Inflammatory macrophage treated with lipopolysaccharide for 1 hour (primary cell): ENCODE data around the gene HSPB8.

Experiments used
- DNase-seq, 2 donors: peaks; one replicate each; pipeline ENCODE4 v3.0.0-alpha.2; 2020 to 2022

HSPB8 gene

DNA sequence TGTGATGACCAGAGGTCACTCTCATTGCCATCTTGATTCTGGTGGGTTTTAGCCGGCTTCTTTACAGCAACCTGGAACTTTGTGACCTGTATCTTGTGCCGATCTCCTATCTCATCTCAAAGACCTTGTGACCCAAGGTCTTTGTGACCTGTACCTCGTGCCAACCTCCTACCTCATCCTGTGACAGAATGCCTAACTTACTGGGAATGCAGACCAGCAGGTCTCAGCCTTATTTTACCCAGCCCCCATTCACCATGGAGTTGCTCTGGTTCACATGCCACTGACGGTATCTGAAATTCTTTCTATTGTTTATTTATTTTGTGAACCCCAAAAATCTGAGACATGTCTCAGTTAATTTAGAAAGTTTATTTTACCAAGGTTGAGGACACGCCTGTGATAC, 7.4 kb upstream of the HSPB8 start:
- no peak for DNase-seq

DNA sequence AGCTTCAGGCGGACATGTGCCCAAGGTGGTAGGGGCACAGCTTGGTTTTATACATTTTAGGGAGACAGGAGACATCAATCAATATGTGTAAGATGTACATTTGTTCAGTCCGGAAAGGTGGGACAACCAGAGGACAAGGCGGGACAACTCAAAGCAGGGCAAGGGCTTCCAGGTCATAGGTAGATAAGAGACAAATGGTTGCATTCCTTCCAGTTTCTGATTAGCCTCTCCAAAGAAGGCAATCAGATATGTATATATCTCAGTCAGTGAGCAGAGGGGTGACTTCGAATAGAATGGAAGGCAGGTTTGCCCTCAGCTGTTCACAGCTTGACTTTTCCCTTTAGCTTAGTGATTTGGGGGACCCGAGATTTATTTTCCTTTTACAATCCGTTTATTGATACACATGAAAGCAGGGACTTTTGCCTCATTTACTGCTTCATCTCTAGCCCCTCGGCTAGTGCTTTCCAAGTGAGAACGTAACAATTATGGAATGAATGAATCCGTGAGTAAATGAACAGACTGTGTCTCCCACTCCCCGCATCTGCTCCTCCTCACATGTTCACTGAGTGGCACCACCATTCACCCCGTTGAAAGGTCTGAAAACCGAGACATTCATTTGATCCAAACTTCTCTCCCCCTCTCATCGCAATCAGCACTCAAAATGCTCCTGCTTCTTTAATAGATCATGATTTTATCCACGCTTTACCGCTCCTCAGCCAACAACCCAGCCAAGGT, 6.9 kb upstream of the HSPB8 start:
- DNase-seq, result no peak

DNA sequence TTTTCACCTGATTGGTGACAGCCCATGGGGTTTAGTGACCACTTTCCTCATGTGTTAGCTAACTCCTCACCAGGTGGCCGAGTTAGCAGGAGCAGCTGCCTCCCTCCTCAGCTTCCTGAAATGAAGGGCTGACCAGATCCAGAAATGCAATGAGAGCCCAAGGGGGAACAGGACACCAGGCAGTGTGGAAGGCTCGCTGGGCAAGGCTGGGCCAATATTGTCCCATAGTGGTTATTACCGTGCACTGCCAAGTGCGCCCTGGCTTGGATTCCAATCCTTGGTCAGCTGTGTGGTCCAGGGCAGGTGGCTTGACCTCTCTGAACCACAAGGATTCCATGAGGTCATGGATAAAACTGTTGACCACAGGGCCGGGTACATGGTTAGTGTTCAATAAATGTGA, 3.6 kb upstream of the HSPB8 start:
- DNase-seq, result no peak

DNA sequence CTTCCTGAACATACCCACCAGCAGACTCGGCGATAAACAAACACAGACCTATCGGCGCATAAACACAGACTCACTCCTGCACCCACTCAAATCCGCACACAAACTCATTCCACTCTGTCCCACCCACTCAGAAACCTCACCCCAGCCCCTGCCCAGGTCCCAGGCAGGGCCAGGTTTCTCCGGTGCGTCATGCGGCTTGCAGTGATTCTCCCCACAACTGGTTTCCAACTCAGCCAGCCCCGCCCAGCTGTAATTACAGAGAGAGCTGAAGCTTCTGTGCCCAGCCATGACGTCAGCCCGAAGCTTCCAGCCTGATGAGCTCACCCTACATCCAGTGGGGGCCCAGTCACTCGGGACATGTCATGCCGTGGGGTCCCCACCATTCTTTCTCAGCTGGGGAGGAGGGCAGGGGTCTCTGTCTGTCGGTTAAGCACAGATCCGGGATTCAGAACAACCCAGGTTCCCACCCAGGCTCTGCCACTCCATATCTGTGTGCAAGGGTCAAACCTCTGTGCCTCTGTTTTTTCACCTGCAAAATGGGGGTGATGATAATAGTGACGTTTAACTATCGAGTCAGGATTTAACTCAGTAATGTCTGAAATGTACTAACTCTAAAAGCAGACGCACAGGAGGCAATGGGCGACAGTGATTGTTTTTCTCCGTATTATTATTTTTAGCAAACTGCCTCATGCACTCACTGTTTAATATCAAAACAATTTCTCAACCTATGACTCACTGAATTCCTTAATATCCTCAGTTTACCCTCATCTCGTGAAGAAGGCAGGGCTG, 2.3 kb upstream of the HSPB8 start:
- no peak for DNase-seq

DNA sequence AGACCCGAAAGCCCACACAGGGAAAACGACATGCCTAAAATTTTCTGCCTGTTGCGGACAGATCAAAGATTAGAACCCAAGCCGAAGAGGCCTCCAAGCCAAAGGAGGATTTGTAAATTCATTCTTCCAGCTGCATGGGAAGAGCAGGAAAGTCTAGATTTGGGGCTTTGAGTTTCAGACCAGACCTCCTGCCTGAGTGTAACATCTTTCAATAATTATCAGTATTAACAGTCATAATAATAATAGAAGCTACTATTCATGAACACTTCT, 1.7 kb upstream of the HSPB8 start:
- DNase-seq, result no peak

DNA sequence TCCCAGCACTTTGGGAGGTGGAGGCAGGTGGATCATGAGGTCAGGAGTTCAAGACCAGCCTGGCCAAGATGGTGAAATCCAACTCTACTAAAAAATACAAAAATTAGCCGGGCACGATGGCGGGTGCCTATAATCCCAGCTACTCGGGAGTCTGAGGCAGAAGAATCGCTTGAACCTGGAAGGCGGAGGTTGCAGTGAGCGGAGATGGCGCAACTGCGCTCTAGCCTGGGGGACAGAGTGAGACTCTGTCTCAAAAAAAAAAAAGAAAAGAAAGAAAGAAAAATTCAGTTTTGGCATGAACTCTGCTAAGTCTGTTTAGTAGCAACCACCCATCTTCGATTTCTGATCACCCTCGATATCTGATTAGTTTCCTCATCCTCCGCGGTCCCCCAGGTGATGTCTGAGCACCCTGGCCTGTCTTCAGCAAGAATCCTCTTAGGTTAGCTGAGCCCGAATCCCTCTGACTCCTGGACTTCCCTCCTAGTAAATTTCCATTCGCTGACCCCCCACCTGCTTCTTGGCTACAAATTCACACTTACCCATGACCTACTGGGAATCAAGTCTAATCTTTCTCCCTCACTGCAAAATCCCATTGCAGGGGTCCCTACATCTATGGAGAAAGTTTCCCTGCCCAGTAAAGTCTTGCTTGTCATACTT, 879 bp upstream of the HSPB8 start:
- no peak for DNase-seq

DNA sequence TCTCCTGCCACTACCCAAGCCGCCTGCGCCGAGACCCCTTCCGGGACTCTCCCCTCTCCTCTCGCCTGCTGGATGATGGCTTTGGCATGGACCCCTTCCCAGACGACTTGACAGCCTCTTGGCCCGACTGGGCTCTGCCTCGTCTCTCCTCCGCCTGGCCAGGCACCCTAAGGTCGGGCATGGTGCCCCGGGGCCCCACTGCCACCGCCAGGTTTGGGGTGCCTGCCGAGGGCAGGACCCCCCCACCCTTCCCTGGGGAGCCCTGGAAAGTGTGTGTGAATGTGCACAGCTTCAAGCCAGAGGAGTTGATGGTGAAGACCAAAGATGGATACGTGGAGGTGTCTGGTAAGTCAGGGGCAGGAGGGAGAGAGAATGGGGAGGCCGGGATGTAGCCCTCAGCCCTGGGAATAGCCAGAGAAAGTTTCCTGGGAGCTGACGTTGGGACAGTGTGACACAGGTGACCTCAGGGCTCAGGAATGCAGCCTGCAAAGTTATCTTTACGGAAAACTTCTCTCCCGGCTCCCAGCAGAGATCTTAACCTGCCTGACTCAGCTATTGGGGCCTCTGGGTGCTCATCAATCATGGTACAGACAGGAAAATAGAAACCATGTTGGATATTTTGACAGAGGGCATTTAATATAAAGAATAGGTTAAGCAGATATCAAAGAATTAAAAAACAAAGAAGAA, 747 bp downstream of the HSPB8 start:
- DNase-seq, result no peak

DNA sequence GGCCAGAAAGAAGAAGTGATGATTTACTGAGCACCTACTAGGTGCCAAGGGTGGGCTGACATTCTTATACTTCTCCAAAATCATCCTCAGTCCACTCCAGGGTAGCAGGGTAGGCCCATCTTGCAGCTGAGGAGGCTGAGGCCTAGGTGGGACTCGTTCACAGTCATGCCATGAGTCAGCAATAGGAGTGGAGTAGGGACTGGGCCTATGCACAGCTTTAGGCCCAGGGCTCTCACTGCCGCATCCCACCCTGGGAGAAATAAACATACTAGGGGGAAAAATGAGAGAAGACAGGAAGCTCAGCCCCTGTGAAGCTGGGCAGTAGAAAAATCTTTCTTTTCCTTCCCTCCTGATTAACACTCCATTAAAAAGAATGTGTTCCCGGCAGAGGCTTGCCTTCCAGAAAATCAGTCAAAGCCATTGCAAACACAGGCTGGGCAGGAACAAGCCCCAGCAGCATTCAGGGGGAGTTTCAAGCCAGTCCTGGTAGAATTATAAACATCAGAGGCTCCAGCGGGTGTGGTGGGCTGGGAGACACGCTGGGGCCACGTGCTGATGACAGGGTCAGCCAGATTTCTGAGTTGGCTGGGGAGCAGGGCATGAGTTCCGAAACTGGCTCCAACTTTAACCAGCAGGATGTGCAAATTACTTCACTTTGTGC, 1.8 kb downstream of the HSPB8 start:
- DNase-seq, result no peak

DNA sequence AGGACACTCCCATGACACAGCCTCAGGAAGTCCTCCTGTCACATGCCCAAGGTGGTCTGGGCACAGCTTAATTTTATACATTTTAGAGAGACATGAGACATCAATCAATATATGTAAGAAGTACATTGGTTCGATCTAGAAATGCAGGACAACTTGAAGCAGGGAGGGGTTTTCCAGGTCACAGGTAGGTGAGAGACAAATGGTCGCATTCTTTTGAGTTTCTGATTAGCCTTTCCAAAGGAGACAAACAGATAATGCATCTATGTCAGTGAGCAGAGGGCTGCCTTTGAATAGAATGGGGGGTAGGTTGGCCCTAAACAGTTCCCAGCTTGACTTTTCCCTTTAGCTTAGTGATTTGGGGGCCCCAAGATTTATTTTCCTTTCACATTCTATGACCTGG, 2.5 kb downstream of the HSPB8 start:
- DNase-seq, result no peak

DNA sequence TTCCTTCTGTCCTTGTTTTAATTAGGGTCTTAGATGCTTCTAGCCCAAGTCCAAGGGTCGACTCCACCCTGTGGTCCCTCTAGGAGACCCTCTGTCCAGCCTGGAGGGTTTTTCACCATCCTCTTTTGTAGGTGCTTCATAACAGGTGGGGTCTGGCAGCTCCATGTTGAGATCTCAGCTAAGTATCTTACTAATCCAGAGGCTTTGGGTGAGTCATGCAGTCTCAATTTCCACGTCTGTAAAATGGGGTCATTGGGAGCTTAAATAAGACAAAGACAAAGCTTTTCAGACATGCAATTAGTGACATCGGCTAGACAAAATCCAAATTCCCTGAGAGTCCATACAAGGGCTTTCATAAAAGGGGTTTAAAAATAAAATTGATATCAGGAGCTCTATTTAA, 3.2 kb downstream of the HSPB8 start:
- no peak for DNase-seq

DNA sequence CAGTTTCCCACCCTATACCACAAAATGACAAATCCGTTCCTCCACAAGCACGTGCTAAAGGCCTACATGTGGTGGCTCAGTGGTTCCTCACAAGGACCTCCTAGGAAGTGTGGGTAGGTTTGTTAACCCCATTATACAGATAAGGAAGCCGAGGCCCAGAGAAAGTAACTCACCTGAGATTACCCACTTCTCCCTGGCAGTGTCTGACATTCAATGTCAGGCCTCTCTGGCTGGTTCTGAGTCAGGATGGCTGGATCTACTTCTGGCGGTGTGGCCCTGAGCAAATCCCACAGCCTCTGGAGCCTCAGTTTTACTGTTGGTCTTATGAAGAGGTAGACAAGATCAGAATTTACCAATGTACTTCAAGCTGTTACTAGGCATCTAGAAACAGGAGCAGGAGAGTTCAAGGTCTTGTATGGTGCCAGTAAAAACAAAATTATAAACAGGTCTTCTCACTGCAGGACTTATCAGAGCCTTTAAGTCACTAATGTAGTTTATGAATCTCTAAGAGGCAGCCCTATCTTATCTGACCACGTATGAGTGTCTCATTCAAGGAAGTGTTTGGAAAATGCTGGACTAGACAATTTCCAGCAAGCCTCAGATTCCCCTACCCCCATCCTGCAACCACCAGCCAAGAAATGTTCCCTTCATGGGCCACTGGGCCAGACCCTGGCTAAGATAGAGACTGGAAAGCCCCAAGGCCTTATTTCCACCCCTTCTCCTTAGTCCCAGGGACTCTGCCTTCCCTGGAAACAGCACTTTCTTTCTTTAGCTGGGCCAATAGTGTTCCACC, 4.2 kb downstream of the HSPB8 start:
- no peak for DNase-seq

DNA sequence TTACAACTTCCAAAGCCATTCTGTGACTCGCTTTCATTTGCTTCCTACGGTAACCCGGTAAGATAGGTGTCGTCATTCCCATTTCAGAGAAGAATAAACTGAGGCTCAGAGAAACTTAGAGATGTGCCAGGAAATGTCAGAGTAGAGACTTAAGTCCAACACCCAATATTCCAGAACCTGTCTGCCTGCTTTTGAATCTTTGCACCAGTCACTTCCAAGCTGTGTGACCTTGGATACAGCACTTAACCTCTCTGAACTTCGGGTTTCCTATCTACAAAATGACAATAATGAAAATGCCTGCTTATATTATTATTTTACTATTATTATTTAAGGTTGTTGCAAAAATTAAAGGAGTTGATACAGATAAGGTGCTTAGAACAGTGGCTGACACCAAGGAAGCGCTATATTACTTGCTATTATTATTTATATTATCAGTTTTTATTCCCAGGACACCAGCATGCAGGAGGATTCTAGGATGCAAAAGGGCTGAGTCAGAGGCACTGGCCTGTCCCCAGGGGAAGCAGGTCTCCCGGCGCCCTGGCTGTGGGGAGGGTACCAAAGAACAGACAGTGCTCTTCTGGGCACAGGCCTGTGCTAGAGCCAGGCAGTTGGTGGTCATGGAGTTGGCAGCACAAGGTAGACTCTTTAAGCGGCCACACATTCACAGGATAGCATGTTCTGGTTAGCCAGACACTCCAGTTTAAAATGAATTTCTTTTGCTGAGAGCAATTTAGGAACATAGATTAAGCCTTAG, 5.4 kb downstream of the HSPB8 start:
- DNase-seq, result no peak

DNA sequence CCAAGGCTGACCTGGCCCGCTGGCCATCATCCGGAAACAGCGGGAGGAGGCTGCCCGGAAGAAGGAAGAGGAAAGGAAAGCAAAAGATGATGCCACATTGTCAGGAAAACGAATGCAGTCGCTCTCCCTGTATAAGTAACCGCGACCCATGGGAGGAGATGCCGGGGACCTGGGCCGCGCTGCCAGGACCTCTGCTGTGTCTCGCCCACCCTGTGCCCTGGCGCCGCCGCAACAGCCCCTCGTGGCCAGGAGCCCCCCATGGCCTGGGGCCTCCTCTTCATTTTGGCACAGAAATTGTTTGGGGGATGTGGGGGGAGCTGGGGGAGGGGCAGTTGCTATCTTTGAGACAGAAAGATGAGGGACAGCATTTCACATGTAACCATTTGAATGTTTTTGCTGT, 16.5 kb downstream of the HSPB8 start:
- no peak for DNase-seq

DNA sequence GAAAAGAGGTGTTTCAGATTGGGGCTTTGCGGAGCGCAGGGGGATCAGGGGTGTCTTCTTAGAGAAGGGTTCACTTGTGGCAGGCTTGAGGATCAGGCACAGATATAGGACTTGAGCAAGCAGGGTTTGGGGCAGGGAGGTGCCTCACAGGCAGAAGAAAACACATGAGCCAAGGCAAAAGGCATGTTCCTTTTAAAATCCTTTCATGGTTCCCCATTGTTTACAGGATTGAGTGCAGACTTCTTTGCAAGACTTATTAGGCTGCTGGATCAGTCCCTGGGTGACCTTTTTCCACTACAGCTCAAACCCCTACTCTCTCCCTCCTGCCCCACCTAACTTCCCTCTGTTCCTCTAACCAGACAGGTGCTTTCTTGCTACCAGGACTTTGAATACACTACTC, 19.7 kb downstream of the HSPB8 start:
- no peak for DNase-seq

DNA sequence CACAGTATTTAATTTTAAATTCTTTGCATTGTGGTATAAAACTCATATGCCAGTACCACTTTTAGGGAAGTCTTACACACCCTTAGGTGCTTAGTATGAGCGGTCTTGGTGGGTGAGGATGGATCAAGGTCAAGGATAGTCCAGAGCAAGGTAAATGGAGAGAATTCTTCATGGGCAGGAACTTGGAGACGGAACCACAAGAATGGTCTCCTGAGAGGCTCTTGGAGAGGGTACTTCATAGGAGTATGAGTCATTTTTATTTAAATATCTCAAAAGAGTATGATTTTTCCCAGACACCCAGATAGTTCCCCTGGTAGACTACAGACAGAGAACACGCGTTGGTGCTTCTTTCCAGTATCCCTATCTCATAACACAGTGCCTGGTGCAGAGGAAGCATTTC, 21.9 kb downstream of the HSPB8 start:
- DNase-seq, result no peak

DNA sequence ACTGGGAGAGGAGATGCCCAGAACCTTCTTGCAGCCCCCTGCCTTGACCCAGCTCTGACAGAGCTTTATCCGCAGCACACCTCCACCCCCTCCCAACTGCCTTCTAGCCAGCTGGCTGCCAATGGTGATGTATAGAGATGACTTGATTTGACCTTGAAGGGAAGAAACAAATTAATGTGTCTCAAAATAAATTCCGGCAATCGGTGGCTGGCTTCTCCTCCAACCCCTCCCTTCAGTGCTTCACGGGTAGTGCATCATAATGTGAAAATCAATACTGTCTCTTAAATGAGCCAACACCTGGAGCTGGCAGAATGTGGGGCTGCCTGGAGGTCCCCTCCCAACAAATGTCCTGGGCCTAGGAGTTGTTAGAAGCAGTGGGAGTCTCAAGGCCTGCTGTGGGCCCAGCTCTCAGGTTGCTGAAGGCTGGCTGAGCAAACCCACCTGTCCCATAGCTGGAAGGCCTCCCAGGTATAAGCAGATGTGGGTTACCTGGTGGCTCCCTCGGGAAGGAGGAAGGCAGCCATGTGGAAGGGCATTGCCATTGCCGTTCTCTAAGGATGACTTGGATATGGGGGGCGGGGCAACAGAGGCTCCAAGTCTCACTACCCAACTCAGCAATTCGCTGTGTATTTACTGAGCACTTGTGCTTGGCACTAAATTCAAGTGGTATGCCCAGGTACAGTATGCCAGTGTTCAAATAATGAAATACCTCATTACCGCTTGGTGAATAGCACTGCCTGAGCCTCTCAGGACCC, 23.2 kb downstream of the HSPB8 start:
- no peak for DNase-seq

DNA sequence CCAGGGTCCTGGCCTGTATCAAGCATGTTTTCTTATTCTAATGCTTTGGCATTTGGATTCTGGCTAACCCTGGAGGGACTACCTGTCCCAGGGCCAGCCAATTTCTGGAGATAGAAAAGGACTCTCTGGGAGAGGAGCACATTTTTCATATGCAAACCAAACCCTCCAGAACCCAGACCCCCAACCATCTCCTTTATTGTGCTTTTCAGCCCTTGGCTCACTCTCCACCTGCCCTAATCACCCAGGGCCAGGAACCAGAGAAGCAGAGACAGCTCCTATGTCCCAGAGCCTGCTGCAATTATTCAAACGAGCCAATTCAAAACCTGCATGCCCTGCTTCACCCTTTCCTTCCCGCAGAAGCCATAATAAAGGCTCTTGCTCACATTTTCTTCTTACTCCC, 23.8 kb downstream of the HSPB8 start:
- DNase-seq, result no peak

DNA sequence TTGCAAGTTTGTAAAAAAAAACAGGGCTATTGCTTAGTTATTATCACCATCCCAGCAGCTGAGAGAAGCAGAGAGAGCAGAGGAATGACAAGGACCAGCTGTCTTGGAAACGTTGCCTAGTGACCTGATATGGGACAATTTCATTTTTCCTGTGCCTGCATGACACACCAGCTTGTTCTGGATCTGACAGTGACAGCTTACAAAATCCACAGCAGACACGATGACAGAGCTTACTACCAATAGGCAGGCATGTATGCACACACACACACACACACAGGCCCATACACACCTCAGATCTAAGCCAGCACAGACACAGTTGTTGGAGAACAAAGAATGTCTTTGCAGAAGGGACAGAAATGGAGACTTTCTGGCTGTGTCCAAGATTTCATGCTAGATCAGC, 25.4 kb downstream of the HSPB8 start:
- DNase-seq, result no peak

DNA sequence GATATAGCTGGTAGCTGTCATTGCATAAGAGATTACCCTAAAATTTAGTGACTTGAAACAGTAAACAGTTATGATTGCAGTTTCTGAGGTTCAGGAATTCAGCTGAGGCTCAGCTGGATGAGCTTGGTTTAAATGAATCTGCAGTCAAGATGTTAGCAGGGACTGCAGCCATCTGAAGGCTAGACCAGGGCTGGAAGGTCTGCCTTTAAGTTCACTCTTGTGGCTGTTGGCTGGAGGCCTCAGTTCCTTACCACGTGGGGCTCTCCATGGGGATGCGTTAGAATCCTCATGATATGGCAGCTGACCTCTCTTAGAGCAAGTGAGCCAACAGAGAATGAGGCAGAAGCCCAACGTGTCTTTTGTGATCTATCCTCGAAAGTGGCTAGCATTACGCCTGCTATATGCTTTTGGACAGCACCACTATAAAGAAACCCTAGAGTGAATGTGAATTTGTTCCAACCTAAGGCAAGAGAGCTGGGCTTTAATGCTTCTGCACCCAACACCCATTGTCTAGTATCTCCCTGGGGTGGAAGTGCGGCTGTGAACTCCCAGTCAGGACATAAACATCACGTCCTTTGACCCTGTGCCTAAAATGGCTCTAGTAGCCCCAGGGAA, 26.0 kb downstream of the HSPB8 start:
- DNase-seq, result no peak

DNA sequence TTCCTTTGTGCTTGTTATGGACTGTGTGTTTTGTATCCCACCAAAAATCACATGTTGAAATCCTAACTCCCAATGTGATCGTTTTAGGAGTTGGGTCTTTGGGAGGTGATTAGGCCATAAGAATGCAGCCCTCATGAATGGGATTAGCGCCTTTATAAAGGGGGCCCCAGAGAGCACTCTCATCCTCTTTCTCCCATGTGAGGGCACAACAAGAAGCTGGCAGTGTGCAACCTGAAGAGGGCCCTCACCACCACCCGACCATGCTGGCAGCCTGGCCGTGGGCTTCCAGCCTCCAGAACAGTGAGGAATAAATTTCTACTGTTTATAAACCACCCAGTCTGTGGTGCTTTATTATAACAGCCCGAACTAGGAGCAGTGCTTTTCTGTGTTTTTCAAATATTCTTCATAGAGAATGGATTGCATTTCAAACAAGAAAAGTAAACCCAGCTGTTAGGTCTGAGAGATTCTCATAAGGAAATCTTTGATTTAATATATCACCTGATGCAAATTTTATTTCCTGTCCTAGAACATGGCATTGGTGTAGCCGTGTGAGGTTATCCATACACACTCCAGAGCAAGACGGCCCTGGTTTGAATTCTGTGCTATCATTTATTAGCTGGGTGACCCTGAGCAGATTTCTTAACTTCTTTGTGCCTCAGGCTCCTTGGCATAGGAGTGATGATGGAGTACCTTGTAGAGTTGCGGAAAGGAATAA, 27.8 kb downstream of the HSPB8 start:
- no peak for DNase-seq
